ENCODE measurements around the gene ZCCHC14. TPM values are rescaled to one million over a fixed set of nuclear protein-coding genes. Genes with fewer than 3 reads are reported as not detected.
"Not testable (repeated sequence)": the region's sequence is repeated elsewhere in the genome, so short reads cannot be mapped to it uniquely, and the experiment has no call there.

Gene ZCCHC14
- total and polyA plus RNA-seq, 11 donors = 6.4 to 18.4 (median 16.1) TPM

DNA sequence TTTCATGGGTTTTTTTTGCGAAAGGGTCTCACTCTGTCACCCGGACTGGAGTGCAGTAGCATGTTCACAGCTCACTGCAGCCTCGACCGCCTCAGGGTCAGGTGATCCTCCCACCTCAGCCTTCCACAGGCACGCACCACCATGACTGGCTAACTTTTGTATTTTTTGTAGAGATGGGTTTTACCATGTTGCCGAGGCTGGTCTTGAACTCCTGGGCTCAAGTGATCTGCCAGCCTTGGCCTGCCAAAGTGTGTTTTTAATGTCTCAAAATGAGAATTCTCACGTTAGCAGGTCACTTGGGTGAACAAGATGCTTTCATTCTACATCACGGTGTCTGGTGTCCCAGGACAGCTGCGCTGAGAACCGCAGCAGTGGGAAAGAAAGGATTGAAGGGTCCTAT, 112.4 kb downstream of the ZCCHC14 start:
- WGBS, 4 donors = 79 to 87% (median 84%) methylated on average over 10 of the region's 10 CpGs
- H3K27ac ChIP-seq = peak overlapping the region in 11 of 12 donors; percentile 26 to 96 (median 89)
- peaks cover 0 to 4% (median 0%) of the 10 kb centered on the region in 9 donors for H3K27me3 ChIP-seq
- no peak for DNase-seq
- H3K4me1 ChIP-seq = peaks cover 3 to 77% (median 46%) of the 10 kb centered on the region in 12 donors
- peaks cover 0 to 9% (median 0%) of the 10 kb centered on the region in 9 donors for H3K36me3 ChIP-seq
- no peak for ATAC-seq
- peak overlapping the region in 7 of 12 donors; percentile 59 to 98 (median 70) for H3K4me3 ChIP-seq
- intact Hi-C loops (cut with DNase I) = loop anchor here in 5 of 10 donors (5.0 kb wide), 3 partner anchors 53 to 63 kb away; partner anchors contain the start of gene C16orf95 (in 1 of the 5)
- no peaks in the 10 kb centered on the region for H3K9me3 ChIP-seq
- TF ChIP-seq, protein P1, sequence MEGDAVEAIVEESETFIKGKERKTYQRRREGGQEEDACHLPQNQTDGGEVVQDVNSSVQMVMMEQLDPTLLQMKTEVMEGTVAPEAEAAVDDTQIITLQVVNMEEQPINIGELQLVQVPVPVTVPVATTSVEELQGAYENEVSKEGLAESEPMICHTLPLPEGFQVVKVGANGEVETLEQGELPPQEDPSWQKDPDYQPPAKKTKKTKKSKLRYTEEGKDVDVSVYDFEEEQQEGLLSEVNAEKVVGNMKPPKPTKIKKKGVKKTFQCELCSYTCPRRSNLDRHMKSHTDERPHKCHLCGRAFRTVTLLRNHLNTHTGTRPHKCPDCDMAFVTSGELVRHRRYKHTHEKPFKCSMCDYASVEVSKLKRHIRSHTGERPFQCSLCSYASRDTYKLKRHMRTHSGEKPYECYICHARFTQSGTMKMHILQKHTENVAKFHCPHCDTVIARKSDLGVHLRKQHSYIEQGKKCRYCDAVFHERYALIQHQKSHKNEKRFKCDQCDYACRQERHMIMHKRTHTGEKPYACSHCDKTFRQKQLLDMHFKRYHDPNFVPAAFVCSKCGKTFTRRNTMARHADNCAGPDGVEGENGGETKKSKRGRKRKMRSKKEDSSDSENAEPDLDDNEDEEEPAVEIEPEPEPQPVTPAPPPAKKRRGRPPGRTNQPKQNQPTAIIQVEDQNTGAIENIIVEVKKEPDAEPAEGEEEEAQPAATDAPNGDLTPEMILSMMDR (IDR thresholded peaks at IDR 0.05) = no peak
- no peak for TF ChIP-seq POLR2A (IDR thresholded peaks at IDR 0.05)

DNA sequence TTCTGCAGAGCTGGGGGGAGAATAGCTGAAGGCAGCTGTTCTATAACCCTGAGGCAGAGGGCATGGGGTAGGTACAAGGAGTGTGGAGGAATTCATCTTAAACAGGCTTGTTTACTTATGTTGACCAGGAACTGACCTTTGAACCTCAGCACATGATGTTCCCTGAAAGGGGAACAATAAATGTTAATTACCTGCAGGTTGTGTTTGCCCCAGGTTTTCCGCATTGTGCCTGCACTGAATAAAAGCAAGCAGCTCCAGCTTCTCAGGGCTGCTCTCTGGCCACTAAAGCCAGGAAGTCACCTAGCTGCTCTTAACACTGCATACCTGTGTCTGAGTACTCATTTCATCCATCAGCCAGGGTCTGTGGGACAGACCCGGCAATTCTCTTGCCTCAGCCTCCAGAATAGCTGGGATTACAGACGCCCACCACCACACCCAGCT, 113.5 kb downstream of the ZCCHC14 start:
- H3K9me3 ChIP-seq, DNase-seq, H3K27me3 ChIP-seq, ATAC-seq, H3K4me3 ChIP-seq: not testable (repeated sequence)
- peak overlapping the region in 3 of 12 donors; percentile 92 to 96 (median 93) for H3K27ac ChIP-seq
- 94 to 95% (median 94%) methylated on average over 3 of the region's 3 CpGs for WGBS, 4 donors
- H3K36me3 ChIP-seq = peaks cover 0 to 12% (median 0%) of the 10 kb centered on the region in 9 donors
- peaks cover 4 to 82% (median 48%) of the 10 kb centered on the region in 12 donors for H3K4me1 ChIP-seq
- intact Hi-C loops (cut with DNase I) = loop anchor here in 1 of 10 donors (5.0 kb wide), 1 partner anchor 52 kb away; no protein-coding TSS in a partner anchor

DNA sequence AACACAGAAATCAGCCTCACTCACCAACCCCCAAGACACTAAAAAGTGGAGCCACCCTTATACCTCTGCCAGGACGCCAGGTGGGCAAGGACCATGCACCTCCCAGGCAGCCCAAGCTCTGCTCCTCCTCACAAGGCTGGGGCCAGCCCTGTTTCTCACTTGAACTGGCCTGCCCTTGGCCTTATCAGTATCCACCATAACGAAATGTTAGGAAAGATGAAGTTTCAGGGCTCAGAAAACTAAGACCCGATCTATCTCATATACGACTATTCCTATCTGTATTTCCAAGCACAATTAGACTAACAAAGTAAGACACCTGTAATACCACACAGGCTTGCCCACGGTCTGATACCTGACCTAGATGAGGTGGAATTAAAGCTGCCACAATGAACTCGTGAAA, 116.2 kb downstream of the ZCCHC14 start:
- Histone ChIP-seq H3K27me3 (peaks cover 0 to 12% (median 0%) of the 10 kb centered on the region in 9 donors), H3K9me3 (no peaks in the 10 kb centered on the region), H3K4me3 (no peak overlapping the region), H3K36me3 (peaks cover 0 to 15% (median 0%) of the 10 kb centered on the region in 9 donors), H3K27ac (peak overlapping the region in 10 of 12 donors; percentile 74 to 93 (median 84)), H3K4me1 (peaks cover 4 to 86% (median 44%) of the 10 kb centered on the region in 12 donors)
- ATAC-seq (no peak), DNase-seq (peak in 1 of 5 donors; percentile 17)
- intact Hi-C loops (cut with DNase I) = loop anchor here in 1 of 10 donors (5.0 kb wide), 1 partner anchor 49 kb away; no protein-coding TSS in a partner anchor
- TF ChIP-seq POLR2A (IDR thresholded peaks at IDR 0.05) = no peak
- TF ChIP-seq, protein P1 (IDR thresholded peaks at IDR 0.05) = no peak
- 85 to 88% (median 87%) methylated on average over 6 of the region's 6 CpGs for WGBS, 4 donors

DNA sequence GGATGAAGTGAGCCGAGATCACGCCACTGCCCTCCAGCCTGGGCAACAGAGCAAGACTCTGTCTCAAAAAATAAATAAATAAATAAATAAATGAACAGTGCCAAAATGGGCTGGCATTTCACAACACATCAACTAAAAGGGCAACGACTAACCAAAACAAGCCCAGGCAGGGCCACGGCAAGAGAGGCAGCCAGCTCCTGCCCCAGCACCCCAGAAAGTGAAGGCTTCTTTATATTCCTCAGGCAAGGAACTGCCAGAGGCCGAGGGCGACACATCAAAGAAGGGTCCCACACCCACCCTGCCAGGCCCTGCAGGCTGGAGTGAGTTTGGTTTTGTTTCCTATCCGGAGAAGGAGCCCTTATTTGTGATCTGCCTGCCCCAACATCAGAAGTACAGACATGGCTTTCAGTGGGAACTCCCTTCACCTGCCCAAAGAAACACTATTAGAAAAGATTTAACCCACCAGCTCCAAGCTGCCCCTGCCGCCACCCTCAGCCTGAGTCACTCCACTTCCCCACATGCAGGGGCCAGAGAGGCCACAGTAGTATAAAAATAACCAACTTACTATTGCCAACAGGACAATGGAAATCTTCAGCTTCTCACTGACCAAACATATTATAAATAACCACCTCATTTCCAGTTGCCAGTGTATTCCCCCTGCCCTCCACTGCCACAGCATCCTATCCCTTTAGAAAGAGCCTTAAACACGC, 117.2 kb downstream of the ZCCHC14 start:
- 54 to 66% (median 63%) methylated on average over 9 of the region's 9 CpGs for WGBS, 4 donors
- Histone ChIP-seq H3K27me3 (peaks cover 0 to 21% (median 0%) of the 10 kb centered on the region in 9 donors), H3K9me3 (no peaks in the 10 kb centered on the region), H3K4me3 (peak overlapping the region in 5 of 12 donors; percentile 0 to 19 (median 11)), H3K27ac (peak overlapping the region in 11 of 12 donors; percentile 72 to 93 (median 84)), H3K36me3 (peaks cover 0 to 15% (median 0%) of the 10 kb centered on the region in 9 donors), H3K4me1 (peaks cover 4 to 88% (median 44%) of the 10 kb centered on the region in 12 donors)
- peak in 3 of 5 donors; percentile 30 to 47 (median 36) for DNase-seq
- intact Hi-C loops (cut with DNase I) = loop anchor here in 1 of 10 donors (5.0 kb wide), 1 partner anchor 48 kb away; no protein-coding TSS in a partner anchor
- ATAC-seq = peak; percentile 80 to 85 (median 82)
- no peak for TF ChIP-seq POLR2A (IDR thresholded peaks at IDR 0.05)
- TF ChIP-seq, protein P1 (IDR thresholded peaks at IDR 0.05) = no peak
